HEK293T (cell line): ENCODE data around the gene RPS6KA1.
"Not testable (repeated sequence)": the region's sequence is repeated elsewhere in the genome, so short reads cannot be mapped to it uniquely, and the experiment has no call there.

ENCODE experiments used
- CTCF ChIA-PET: fragments of 350-600 bp; formaldehyde crosslinking; extraction: SDS; loops from one replicate; lab custom pipeline; 2021; ENCODE audit warnings: antibody characterized with exemption, inconsistent platforms; lab: Yijun Ruan, JAX
- POLR2A ChIA-PET: fragments of 350-600 bp; formaldehyde crosslinking; extraction: SDS; loops from one replicate; lab custom pipeline; 2020; ENCODE audit warnings: antibody characterized with exemption, inconsistent platforms; lab: Yijun Ruan, JAX
- DNase-seq: peaks from one replicate; pipeline ENCODE4 v3.0.0; 2012; ENCODE audit warnings: mixed read lengths; ENCODE audit errors: extremely low spot score
- ARNT ChIP-seq: fragments of 450-650 bp; IDR thresholded peaks from 2 replicates; pipeline ENCODE4 v1.6.1; 2017; ENCODE audit warnings: mild to moderate bottlenecking
- BHLHE40 ChIP-seq: fragments of 450-650 bp; IDR thresholded peaks from 2 replicates; pipeline ENCODE4 v1.6.1; 2016; ENCODE audit warnings: mild to moderate bottlenecking, moderate library complexity, borderline replicate concordance
- CTBP1 ChIP-seq: fragments of 450-650 bp; IDR thresholded peaks from 2 replicates; pipeline ENCODE4 v1.6.1; 2016; ENCODE audit warnings: borderline replicate concordance
- ELF4 ChIP-seq: fragments of 450-650 bp; IDR thresholded peaks from 2 replicates; pipeline ENCODE4 v1.6.1; 2017; ENCODE audit warnings: antibody characterized with exemption
- FOXA1 ChIP-seq: fragments of 450-650 bp; IDR thresholded peaks from 2 replicates; pipeline ENCODE4 v1.6.1; 2016; ENCODE audit warnings: mild to moderate bottlenecking
- FOXK2 ChIP-seq: fragments of 450-650 bp; IDR thresholded peaks from 2 replicates; pipeline ENCODE4 v1.6.1; 2016; ENCODE audit warnings: mild to moderate bottlenecking
- FOXM1 ChIP-seq: fragments of 450-650 bp; IDR thresholded peaks from 2 replicates; pipeline ENCODE4 v1.6.1; 2017; ENCODE audit warnings: mild to moderate bottlenecking, borderline replicate concordance
- HDGF ChIP-seq: fragments of 450-650 bp; IDR thresholded peaks from 2 replicates; pipeline ENCODE4 v1.6.1; 2017; ENCODE audit warnings: antibody characterized with exemption, borderline replicate concordance
- L3MBTL2 ChIP-seq: fragments of 450-650 bp; conservative IDR thresholded peaks from 2 replicates; pipeline ENCODE4 v1.6.1; 2016; ENCODE audit warnings: mild to moderate bottlenecking
- LEF1 ChIP-seq: fragments of 450-650 bp; IDR thresholded peaks from 2 replicates; pipeline ENCODE4 v1.6.1; 2017; ENCODE audit warnings: mild to moderate bottlenecking, borderline replicate concordance
- NFRKB ChIP-seq: fragments of 450-650 bp; IDR thresholded peaks from 2 replicates; pipeline ENCODE4 v1.6.1; 2016; ENCODE audit warnings: mild to moderate bottlenecking, moderate library complexity
- PKNOX1 ChIP-seq: fragments of 450-650 bp; IDR thresholded peaks from 2 replicates; pipeline ENCODE4 v1.6.1; 2016
- SP1 ChIP-seq: fragments of 450-650 bp; IDR thresholded peaks from 2 replicates; pipeline ENCODE4 v1.6.1; 2017
- SUZ12 ChIP-seq: fragments of 450-650 bp; IDR thresholded peaks from 2 replicates; pipeline ENCODE4 v1.6.1; 2016; ENCODE audit warnings: mild to moderate bottlenecking
- TARDBP ChIP-seq: fragments of 450-650 bp; IDR thresholded peaks from 2 replicates; pipeline ENCODE4 v1.6.1; 2016
- ZNF384 ChIP-seq: fragments of 450-650 bp; IDR thresholded peaks from 2 replicates; pipeline ENCODE4 v1.6.1; 2016

RPS6KA1 gene

GRCh38 chr1:26496861-26497260, 32.7 kb upstream of the RPS6KA1 start:
- no peak for TF ChIP-seq FOXK2
- TF ChIP-seq NFRKB = no peak
- no peak for TF ChIP-seq SP1
- no peak for TF ChIP-seq SUZ12
- TF ChIP-seq PKNOX1 = no peak
- no peak for TF ChIP-seq L3MBTL2
- TF ChIP-seq HDGF = no peak
- no peak for TF ChIP-seq FOXM1
- no peak for TF ChIP-seq TARDBP
- no peak for TF ChIP-seq ARNT
- no peak for TF ChIP-seq ZNF384
- no peak for TF ChIP-seq BHLHE40
- TF ChIP-seq LEF1 = no peak
- TF ChIP-seq FOXA1 = no peak
- TF ChIP-seq CTBP1 = no peak
- TF ChIP-seq ELF4 = no peak
- no peak for DNase-seq
- CTCF ChIA-PET = interaction anchor here (0.6 kb wide), 2 partner anchors 10 to 43 kb away, joined by 3 to 6 read pairs; no protein-coding TSS in a partner anchor
- POLR2A ChIA-PET = interaction anchor here (1.4 kb wide), 1 partner anchor 9 kb away, joined by 5 read pairs; no protein-coding TSS in a partner anchor

- CTCF ChIA-PET = interaction anchor here (0.6 kb wide), 1 partner anchor 27 kb away, joined by 4 read pairs; no protein-coding TSS in a partner anchor
- POLR2A ChIA-PET = interaction anchor here (0.7 kb wide), 1 partner anchor 22 kb away, joined by 4 read pairs; no protein-coding TSS in a partner anchor
- DNase-seq = no peak
- TF ChIP-seq FOXM1 (no peak), LEF1 (no peak)
Observed at GRCh38 chr1:26498894-26499293, 30.7 kb upstream of the RPS6KA1 start.

- DNase-seq = peak; percentile 85
- ChIA-PET CTCF (interaction anchor here (0.6 to 2.0 kb wide), 12 partner anchors 8 to 216 kb away, joined by 3 to 8 read pairs (median 4); partner anchors contain the start of gene RPS6KA1), POLR2A (interaction anchor here (0.6 to 4.3 kb wide), 28 partner anchors 9 to 364 kb away, joined by 3 to 55 read pairs (median 6); partner anchors contain the start of genes HMGN2 and RPS6KA1)
- peak; percentile 27; the same call in 1 of the 2 replicates for TF ChIP-seq BHLHE40
- TF ChIP-seq L3MBTL2 = peak; percentile 87
- TF ChIP-seq SP1 = no peak
Observed at GRCh38 chr1:26500488-26501175, 28.9 kb upstream of the RPS6KA1 start.

GRCh38 chr1:26510711-26511110, 18.9 kb upstream of the RPS6KA1 start:
- not testable (repeated sequence) for DNase-seq
- CTCF ChIA-PET = interaction anchor here (0.8 kb wide), 1 partner anchor 10 kb away, joined by 4 read pairs; no protein-coding TSS in a partner anchor
- POLR2A ChIA-PET = interaction anchor here (1.1 to 1.2 kb wide), 2 partner anchors 9 to 10 kb away, joined by 3 to 6 read pairs; no protein-coding TSS in a partner anchor

- not testable (repeated sequence) for DNase-seq
- ChIA-PET POLR2A (interaction anchor here (1.8 to 4.8 kb wide), 2 partner anchors 9 to 15 kb away, joined by 4 to 32 read pairs; no protein-coding TSS in a partner anchor), CTCF (interaction anchor here (0.7 kb wide), 1 partner anchor 23 kb away, joined by 4 read pairs; no protein-coding TSS in a partner anchor)
Observed at GRCh38 chr1:26515836-26516235, 13.7 kb upstream of the RPS6KA1 start.

GRCh38 chr1:26516987-26517765, 12.4 kb upstream of the RPS6KA1 start:
- TF ChIP-seq SP1 = no peak
- POLR2A ChIA-PET = interaction anchor here (1.3 to 4.8 kb wide), 3 partner anchors 7 to 16 kb away, joined by 4 to 32 read pairs (median 5); no protein-coding TSS in a partner anchor
- DNase-seq = no peak
- CTCF ChIA-PET = interaction anchor here (1.3 kb wide), 1 partner anchor 21 kb away, joined by 4 read pairs; no protein-coding TSS in a partner anchor

GRCh38 chr1:26517766-26518049, 11.9 kb upstream of the RPS6KA1 start:
- ChIA-PET CTCF (interaction anchor here (1.3 kb wide), 1 partner anchor 21 kb away, joined by 4 read pairs; no protein-coding TSS in a partner anchor), POLR2A (interaction anchor here (1.3 to 4.8 kb wide), 2 partner anchors 10 to 17 kb away, joined by 5 to 32 read pairs; no protein-coding TSS in a partner anchor)
- DNase-seq = no peak
- TF ChIP-seq FOXA1 (no peak), CTBP1 (no peak), PKNOX1 (no peak), BHLHE40 (no peak), NFRKB (no peak), ZNF384 (no peak), FOXM1 (no peak), L3MBTL2 (no peak), SP1 (no peak), ELF4 (no peak), HDGF (no peak)
